Fibroblast of lung (primary cell): ENCODE measurements around the gene SH3GL1. TPM values are rescaled to one million over a fixed set of nuclear protein-coding genes. Genes with fewer than 3 reads are reported as not detected.

Experiments
- DNase-seq, 2 donors: peaks; one replicate each; pipeline versions ENCODE4 v3.0.0 to v3.0.0-alpha.2; 2010; ENCODE audit warnings: low read depth in 2 of 2
- H2AFZ ChIP-seq: 2 replicates; pipeline ENCODE4 v1.5.1; 2012; ENCODE audit warnings: low read length, control low read depth, inconsistent platforms
- H3K27ac ChIP-seq: 2 replicates; pipeline ENCODE4 v1.5.1; 2011; ENCODE audit warnings: low read length, control low read depth; ENCODE audit not compliant: insufficient read depth
- H3K27me3 ChIP-seq: 2 replicates; pipeline ENCODE4 v1.5.1; 2011; ENCODE audit warnings: mild to moderate bottlenecking, low read length; ENCODE audit not compliant: control insufficient read depth, insufficient read depth
- H3K36me3 ChIP-seq: 2 replicates; pipeline ENCODE4 v1.5.1; 2011; ENCODE audit warnings: low read length; ENCODE audit not compliant: control insufficient read depth, insufficient read depth
- H3K4me1 ChIP-seq: 2 replicates; pipeline ENCODE4 v1.5.1; 2011; ENCODE audit warnings: low read length; ENCODE audit not compliant: control insufficient read depth, insufficient read depth; ENCODE audit errors: extremely low read depth
- H3K4me2 ChIP-seq: 2 replicates; pipeline ENCODE4 v1.5.1; 2011; ENCODE audit warnings: low read length, control low read depth; ENCODE audit not compliant: insufficient read depth; ENCODE audit errors: extremely low read depth
- H3K4me3 ChIP-seq, 4 experiments: fragments of 200-600 bp in 1 of 4; sonication (generic) in 1 of 4; replicated peaks in 1 of 4; 2 replicates each; pipeline ENCODE4 v1.5.1; 2011 to 2016; ENCODE audit warnings: low read length in 4 of 4, low read depth in 3 of 4, mild to moderate bottlenecking in 3 of 4, control low read depth in 2 of 4, inconsistent platforms in 1 of 4, mixed read lengths in 1 of 4; ENCODE audit not compliant: insufficient read depth in 1 of 4; ENCODE audit errors: control extremely low read depth in 1 of 4
- H3K79me2 ChIP-seq: 2 replicates; pipeline ENCODE4 v1.5.1; 2012; ENCODE audit warnings: mild to moderate bottlenecking, low read length, inconsistent platforms; ENCODE audit not compliant: control insufficient read depth, insufficient read depth
- H3K9ac ChIP-seq: 2 replicates; pipeline ENCODE4 v1.5.1; 2011; ENCODE audit warnings: mild to moderate bottlenecking, low read length, control low read depth; ENCODE audit not compliant: insufficient read depth
- H3K9me3 ChIP-seq: 2 replicates; pipeline ENCODE4 v1.5.1; 2012; ENCODE audit warnings: low read depth, low read length; ENCODE audit not compliant: control insufficient read depth, insufficient read depth
- H4K20me1 ChIP-seq: 2 replicates; pipeline ENCODE4 v1.5.1; 2011; ENCODE audit warnings: low read length; ENCODE audit not compliant: control insufficient read depth, insufficient read depth; ENCODE audit errors: extremely low read depth
- CTCF ChIP-seq, 2 donors: IDR thresholded peaks in 1 of 2; conservative IDR thresholded peaks in 1 of 2; 1 replicate in 1 of 2; 2 replicates in 1 of 2; pipeline ENCODE4 v1.5.1; 2011 to 2012; ENCODE audit warnings: low read length in 2 of 2, control low read depth in 1 of 2, inconsistent platforms in 1 of 2, low read depth in 1 of 2, mild to moderate bottlenecking in 1 of 2
- EZH2 ChIP-seq: IDR thresholded peaks from 2 replicates; pipeline ENCODE4 v1.5.1; 2012; ENCODE audit warnings: low read length, control low read depth, mild to moderate bottlenecking; ENCODE audit errors: missing control alignments
- polyA plus RNA-seq, 2 donors: library from polyadenylated mRNA; depleted of rRNA in 1 of 2; stranded (reverse) in 1 of 2; unstranded in 1 of 2; fragments of >200 nt; gene quantifications; 2 replicates each; pipeline ENCODE4 v1.2.1, GENCODE V29; 2011 to 2012; ENCODE audit warnings: missing spikeins in 1 of 2
- total RNA-seq: library from RNA; depleted of rRNA; stranded (reverse); fragments of >200 nt; gene quantifications from 2 replicates; pipeline ENCODE4 v1.2.1, GENCODE V29; 2014

The SH3GL1 gene
- total and polyA plus RNA-seq, 2 donors (not counting 1 experiment from before 2014, with no cell fraction given) = 23.9 to 44.9 TPM

- Histone ChIP-seq H3K27ac (no peak overlapping the region), H3K4me2 (no peak overlapping the region), H2AFZ (no peak overlapping the region), H3K79me2 (no peaks in the 10 kb centered on the region), H3K27me3 (no peaks in the 10 kb centered on the region), H3K9ac (no peak overlapping the region), H4K20me1 (no peaks in the 10 kb centered on the region), H3K4me3 (no peak overlapping the region), H3K36me3 (peaks cover 47% of the 10 kb centered on the region), H3K4me1 (no peaks in the 10 kb centered on the region), H3K9me3 (no peaks in the 10 kb centered on the region)
- TF ChIP-seq CTCF (conservative IDR thresholded peaks at IDR 0.05 in 1 of 2, IDR thresholded peaks at IDR 0.05 in 1 of 2; ENCODE audit: low read depth in 1 of 2, low read length in 2 of 2) = no peak
- no peak for TF ChIP-seq EZH2
- DNase-seq = no peak
These were observed 40.2 kb downstream of the SH3GL1 start for GRCh38 chr19:4360081-4360569.

GRCh38 chr19:4359627-4360000 lies 40.7 kb downstream of the SH3GL1 start:
- H3K36me3 ChIP-seq = peaks cover 45% of the 10 kb centered on the region
- H3K4me3 ChIP-seq = no peak overlapping the region
- H3K27me3 ChIP-seq = no peaks in the 10 kb centered on the region
- no peak overlapping the region for H3K4me2 ChIP-seq
- H3K79me2 ChIP-seq = no peaks in the 10 kb centered on the region
- no peak overlapping the region for H3K9ac ChIP-seq
- H3K27ac ChIP-seq = no peak overlapping the region
- no peaks in the 10 kb centered on the region for H3K9me3 ChIP-seq
- no peak for TF ChIP-seq EZH2
- TF ChIP-seq CTCF (conservative IDR thresholded peaks at IDR 0.05 in 1 of 2, IDR thresholded peaks at IDR 0.05 in 1 of 2; ENCODE audit: low read depth in 1 of 2, low read length in 2 of 2) = no peak
- no peaks in the 10 kb centered on the region for H4K20me1 ChIP-seq
- H2AFZ ChIP-seq = no peak overlapping the region
- H3K4me1 ChIP-seq = no peaks in the 10 kb centered on the region
- no peak for DNase-seq

GRCh38 chr19:4358709-4359626 lies 41.4 kb downstream of the SH3GL1 start:
- Histone ChIP-seq H3K9ac (no peak overlapping the region), H4K20me1 (no peaks in the 10 kb centered on the region), H3K36me3 (peaks cover 44% of the 10 kb centered on the region), H3K4me1 (no peaks in the 10 kb centered on the region), H3K27me3 (no peaks in the 10 kb centered on the region), H3K9me3 (no peaks in the 10 kb centered on the region), H3K27ac (no peak overlapping the region), H2AFZ (no peak overlapping the region), H3K4me3 (no peak overlapping the region), H3K4me2 (no peak overlapping the region), H3K79me2 (no peaks in the 10 kb centered on the region)
- TF ChIP-seq EZH2 (no peak), CTCF (conservative IDR thresholded peaks at IDR 0.05 in 1 of 2, IDR thresholded peaks at IDR 0.05 in 1 of 2; ENCODE audit: low read depth in 1 of 2, low read length in 2 of 2) (no peak)
- DNase-seq = no peak
